HepG2 (cell line): Measurements from ENCODE around the gene NCAPG. TPM values are rescaled to one million over a fixed set of nuclear protein-coding genes. Genes with fewer than 3 reads are reported as not detected.

Experiments used
- CSRNP1 ChIP-seq: sonication (generic); formaldehyde crosslinking; IDR thresholded peaks from 2 replicates; pipeline ENCODE4 v1.8.1; 2023; ENCODE audit warnings: mild to moderate bottlenecking, missing genetic modification reagents
- EZH2 ChIP-seq: conservative IDR thresholded peaks from 2 replicates; pipeline ENCODE4 v1.6.1; 2012; ENCODE audit warnings: mild to moderate bottlenecking, low read depth, low read length, moderate library complexity
- KAT7 ChIP-seq: IDR thresholded peaks from 2 replicates; pipeline ENCODE4 v1.6.1; 2018; ENCODE audit warnings: borderline replicate concordance, missing compliant biosample characterization
- KDM6A ChIP-seq: IDR thresholded peaks from 2 replicates; pipeline ENCODE4 v1.6.1; 2016; ENCODE audit warnings: low read depth
- REPIN1 ChIP-seq: sonication (generic); formaldehyde crosslinking; IDR thresholded peaks from 2 replicates; pipeline ENCODE4 v1.8.0; 2022; ENCODE audit warnings: missing genetic modification reagents, low read depth, mild to moderate bottlenecking, borderline replicate concordance
- RXRA ChIP-seq: sonication (generic); formaldehyde crosslinking; IDR thresholded peaks from 2 replicates; pipeline ENCODE4 v1.5.1; 2020; ENCODE audit warnings: missing genetic modification reagents
- RXRB ChIP-seq: IDR thresholded peaks from 2 replicates; pipeline ENCODE4 v1.6.1; 2016; ENCODE audit warnings: borderline replicate concordance, missing genetic modification reagents, missing compliant biosample characterization
- SMYD3 ChIP-seq: sonication (generic); formaldehyde crosslinking; IDR thresholded peaks from 2 replicates; pipeline ENCODE4 v1.8.1; 2023; ENCODE audit warnings: mild to moderate bottlenecking, missing genetic modification reagents
- ZHX2 ChIP-seq, 2 experiments: sonication (generic) in 1 of 2; formaldehyde crosslinking in 1 of 2; IDR thresholded peaks; 2 replicates each; pipeline versions ENCODE4 v1.6.1 to v1.9.0; 2014 to 2022; ENCODE audit warnings: antibody characterized with exemption in 1 of 2, borderline replicate concordance in 1 of 2, inconsistent platforms in 1 of 2, low read depth in 1 of 2, missing genetic modification reagents in 1 of 2
- ZNF563 ChIP-seq: sonication (generic); formaldehyde crosslinking; IDR thresholded peaks from 2 replicates; pipeline ENCODE4 v1.8.0; 2022; ENCODE audit warnings: mild to moderate bottlenecking, moderate library complexity, missing genetic modification reagents
- ZNF644 ChIP-seq: IDR thresholded peaks from 2 replicates; pipeline ENCODE4 v1.6.1; 2016; ENCODE audit warnings: low read depth
- ZNF879 ChIP-seq: sonication (generic); formaldehyde crosslinking; IDR thresholded peaks from 2 replicates; pipeline ENCODE4 v1.8.1; 2023; ENCODE audit warnings: missing genetic modification reagents
- ZSCAN31 ChIP-seq: sonication (generic); formaldehyde crosslinking; IDR thresholded peaks from 2 replicates; pipeline ENCODE4 v1.5.0; 2020; ENCODE audit warnings: low read depth, mild to moderate bottlenecking, missing genetic modification reagents
- polyA plus RNA-seq, 8 experiments: library from polyadenylated mRNA; depleted of rRNA in 3 of 8; stranded (reverse) in 7 of 8; unstranded in 1 of 8; fragments of >200 nt; fragmentation: Illumina TruSeq in 4 of 8; extraction: Trizol in 4 of 8; gene quantifications; 2 replicates each; pipeline versions ENCODE4 v1.2.1 to v1.2.3, GENCODE V29; 2011 to 2016; ENCODE audit warnings: low read depth in 4 of 8, missing spikeins in 1 of 8, mixed read lengths in 1 of 8; ENCODE audit not compliant: insufficient read depth in 1 of 8
- total RNA-seq, 5 experiments: library from RNA; depleted of rRNA; stranded (reverse); fragments of >200 nt; fragmentation: Illumina TruSeq; extraction: Trizol; gene quantifications; 2 replicates each; pipeline ENCODE4 v1.2.3, GENCODE V29; 2016; ENCODE audit warnings: low read depth in 1 of 5
- TF ChIP-seq, protein P1 (sequence below): sonication (generic); formaldehyde crosslinking; IDR thresholded peaks from 2 replicates; pipeline ENCODE4 v1.8.0; 2022; ENCODE audit warnings: low read depth, missing genetic modification reagents
- TF ChIP-seq, protein P2 (sequence below): IDR thresholded peaks from 2 replicates; pipeline ENCODE4 v1.4.0; 2020; ENCODE audit warnings: mild to moderate bottlenecking, missing genetic modification reagents

The NCAPG gene
- total and polyA plus RNA-seq, 2 of the 13 experiments (the other 11 are each of a cell fraction or from before 2014, with no cell fraction given), result 14.8 to 61.9 TPM

DNA sequence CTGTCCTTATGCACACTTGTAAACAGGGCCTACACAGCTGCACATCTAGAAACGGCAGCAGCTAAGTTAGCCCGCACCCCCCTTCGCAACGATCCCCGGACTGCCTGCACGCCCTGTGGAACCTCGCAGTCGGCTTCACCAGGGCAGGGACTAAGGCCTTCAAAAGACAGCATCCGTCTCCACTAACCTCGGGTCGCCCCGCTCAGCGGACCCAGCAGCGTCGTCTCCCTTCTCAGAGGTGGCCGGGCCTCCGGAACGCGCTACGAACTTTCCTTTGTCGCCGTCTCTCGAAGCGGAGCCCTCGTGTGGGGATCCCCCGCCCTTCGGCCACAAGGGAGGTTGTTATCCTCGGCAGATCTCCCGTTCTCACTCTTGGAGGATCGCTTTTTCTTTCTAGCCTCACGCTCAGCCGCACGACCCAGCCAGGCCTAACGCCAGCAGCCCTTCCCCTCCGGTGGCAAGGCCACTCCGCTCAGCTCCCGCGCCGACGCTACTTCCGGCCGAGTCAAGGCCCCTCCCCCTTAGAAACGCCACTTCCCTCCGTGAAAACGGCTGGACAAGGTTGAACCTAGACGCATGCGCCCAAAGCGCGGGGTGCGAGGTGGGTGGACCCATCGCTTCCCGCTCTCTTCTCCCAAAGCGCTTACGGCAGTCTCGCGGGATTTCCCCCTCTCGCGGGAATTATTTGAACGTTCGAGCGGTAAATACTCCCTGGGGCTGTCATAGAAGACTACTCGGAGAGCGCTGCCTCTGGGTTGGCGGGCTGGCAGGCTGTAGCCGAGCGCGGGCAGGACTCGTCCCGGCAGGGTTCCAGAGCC is at the start of gene NCAPG, which contains the start of gene DCAF16 (continued):
- TF ChIP-seq, protein P1, sequence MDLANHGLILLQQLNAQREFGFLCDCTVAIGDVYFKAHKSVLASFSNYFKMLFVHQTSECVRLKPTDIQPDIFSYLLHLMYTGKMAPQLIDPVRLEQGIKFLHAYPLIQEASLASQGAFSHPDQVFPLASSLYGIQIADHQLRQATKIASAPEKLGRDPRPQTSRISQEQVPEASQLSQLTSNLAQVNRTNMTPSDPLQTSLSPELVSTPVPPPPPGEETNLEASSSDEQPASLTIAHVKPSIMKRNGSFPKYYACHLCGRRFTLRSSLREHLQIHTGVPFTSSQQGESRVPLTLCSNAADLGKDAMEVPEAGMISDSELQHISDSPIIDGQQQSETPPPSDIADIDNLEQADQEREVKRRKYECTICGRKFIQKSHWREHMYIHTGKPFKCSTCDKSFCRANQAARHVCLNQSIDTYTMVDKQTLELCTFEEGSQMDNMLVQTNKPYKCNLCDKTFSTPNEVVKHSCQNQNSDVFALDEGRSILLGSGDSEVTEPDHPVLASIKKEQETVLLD, result peak; percentile 85
- TF ChIP-seq ZHX2 (IDR thresholded peaks at IDR 0.05; ENCODE audit: low read depth), result no peak; the same call in 1 of the 2 replicates
- TF ChIP-seq ZHX2 (CRISPR knock-in tag; IDR thresholded peaks at IDR 0.05; ENCODE audit: borderline replicate concordance), result peak; percentile 51; the same call in 1 of the 2 replicates
- TF ChIP-seq ZSCAN31 (CRISPR knock-in tag), result peak; percentile 94
- no peak for TF ChIP-seq KDM6A (CRISPR knock-in tag)
- TF ChIP-seq RXRA, result peak; percentile 23; the same call in 1 of the 2 replicates
- no peak for TF ChIP-seq EZH2
- no peak; the same call in none of the 2 replicates for TF ChIP-seq RXRB (CRISPR knock-in tag)
- TF ChIP-seq ZNF879 (CRISPR knock-in tag), result no peak
- TF ChIP-seq, protein P2, sequence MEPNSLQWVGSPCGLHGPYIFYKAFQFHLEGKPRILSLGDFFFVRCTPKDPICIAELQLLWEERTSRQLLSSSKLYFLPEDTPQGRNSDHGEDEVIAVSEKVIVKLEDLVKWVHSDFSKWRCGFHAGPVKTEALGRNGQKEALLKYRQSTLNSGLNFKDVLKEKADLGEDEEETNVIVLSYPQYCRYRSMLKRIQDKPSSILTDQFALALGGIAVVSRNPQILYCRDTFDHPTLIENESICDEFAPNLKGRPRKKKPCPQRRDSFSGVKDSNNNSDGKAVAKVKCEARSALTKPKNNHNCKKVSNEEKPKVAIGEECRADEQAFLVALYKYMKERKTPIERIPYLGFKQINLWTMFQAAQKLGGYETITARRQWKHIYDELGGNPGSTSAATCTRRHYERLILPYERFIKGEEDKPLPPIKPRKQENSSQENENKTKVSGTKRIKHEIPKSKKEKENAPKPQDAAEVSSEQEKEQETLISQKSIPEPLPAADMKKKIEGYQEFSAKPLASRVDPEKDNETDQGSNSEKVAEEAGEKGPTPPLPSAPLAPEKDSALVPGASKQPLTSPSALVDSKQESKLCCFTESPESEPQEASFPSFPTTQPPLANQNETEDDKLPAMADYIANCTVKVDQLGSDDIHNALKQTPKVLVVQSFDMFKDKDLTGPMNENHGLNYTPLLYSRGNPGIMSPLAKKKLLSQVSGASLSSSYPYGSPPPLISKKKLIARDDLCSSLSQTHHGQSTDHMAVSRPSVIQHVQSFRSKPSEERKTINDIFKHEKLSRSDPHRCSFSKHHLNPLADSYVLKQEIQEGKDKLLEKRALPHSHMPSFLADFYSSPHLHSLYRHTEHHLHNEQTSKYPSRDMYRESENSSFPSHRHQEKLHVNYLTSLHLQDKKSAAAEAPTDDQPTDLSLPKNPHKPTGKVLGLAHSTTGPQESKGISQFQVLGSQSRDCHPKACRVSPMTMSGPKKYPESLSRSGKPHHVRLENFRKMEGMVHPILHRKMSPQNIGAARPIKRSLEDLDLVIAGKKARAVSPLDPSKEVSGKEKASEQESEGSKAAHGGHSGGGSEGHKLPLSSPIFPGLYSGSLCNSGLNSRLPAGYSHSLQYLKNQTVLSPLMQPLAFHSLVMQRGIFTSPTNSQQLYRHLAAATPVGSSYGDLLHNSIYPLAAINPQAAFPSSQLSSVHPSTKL (CRISPR knock-in tag), result peak; percentile 52
- TF ChIP-seq KAT7 (CRISPR knock-in tag), result peak; percentile 95
- peak; percentile 78; the same call in 1 of the 2 replicates for TF ChIP-seq CSRNP1 (CRISPR knock-in tag)
- no peak for TF ChIP-seq ZNF644 (CRISPR knock-in tag)
- peak; percentile 70; the same call in 1 of the 2 replicates for TF ChIP-seq SMYD3
- peak; percentile 90 for TF ChIP-seq REPIN1 (CRISPR knock-in tag)
- peak; percentile 93 for TF ChIP-seq ZNF563 (CRISPR knock-in tag)
